Hematopoietic multipotent progenitor cell treated with erythropoietin and hydrocortisone succinate and interleukin-3 and kit ligand, for 4 days (in vitro differentiated cells): ENCODE results near the gene BCL2.
"Not testable (repeated sequence)": the region's sequence is repeated elsewhere in the genome, so short reads cannot be mapped to it uniquely, and the experiment has no call there.

Experiments used
- DNase-seq: peaks from one replicate; pipeline ENCODE4 v3.0.0-alpha.2; 2015

Gene BCL2

GRCh38 chr18:63198098-63198760 is 121.3 kb downstream of the BCL2 start:
- no peak for DNase-seq

DNA sequence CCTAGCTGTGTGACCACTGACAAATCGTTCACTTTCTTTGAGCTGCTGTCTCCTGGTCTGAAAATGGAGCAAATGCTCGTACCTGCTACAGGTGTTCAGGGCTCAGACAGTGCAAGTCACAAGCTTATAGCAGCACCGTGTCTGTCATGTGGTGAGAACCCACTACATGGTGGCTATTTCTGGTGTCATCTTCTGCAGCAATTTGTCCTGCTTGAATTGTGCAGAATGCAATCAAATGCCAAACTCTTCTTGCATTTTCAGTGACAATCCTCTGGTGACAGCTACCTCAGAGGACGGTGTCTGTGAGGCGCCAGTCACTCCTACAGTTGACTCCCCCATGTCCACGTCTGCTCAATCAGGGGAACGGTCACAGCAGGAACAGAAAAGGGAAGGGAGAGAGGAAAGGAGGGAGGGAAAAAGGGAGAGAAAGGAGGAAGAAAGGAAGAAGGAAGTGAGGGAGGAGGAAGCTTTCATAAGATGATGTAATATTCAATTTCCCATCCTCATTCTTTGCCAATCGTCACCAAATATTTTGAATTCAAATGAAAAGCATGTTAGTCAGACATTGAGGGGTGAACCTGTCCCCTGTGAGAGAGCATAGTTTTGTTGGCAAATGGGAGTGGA is 122.2 kb downstream of the BCL2 start:
- no peak for DNase-seq

DNA sequence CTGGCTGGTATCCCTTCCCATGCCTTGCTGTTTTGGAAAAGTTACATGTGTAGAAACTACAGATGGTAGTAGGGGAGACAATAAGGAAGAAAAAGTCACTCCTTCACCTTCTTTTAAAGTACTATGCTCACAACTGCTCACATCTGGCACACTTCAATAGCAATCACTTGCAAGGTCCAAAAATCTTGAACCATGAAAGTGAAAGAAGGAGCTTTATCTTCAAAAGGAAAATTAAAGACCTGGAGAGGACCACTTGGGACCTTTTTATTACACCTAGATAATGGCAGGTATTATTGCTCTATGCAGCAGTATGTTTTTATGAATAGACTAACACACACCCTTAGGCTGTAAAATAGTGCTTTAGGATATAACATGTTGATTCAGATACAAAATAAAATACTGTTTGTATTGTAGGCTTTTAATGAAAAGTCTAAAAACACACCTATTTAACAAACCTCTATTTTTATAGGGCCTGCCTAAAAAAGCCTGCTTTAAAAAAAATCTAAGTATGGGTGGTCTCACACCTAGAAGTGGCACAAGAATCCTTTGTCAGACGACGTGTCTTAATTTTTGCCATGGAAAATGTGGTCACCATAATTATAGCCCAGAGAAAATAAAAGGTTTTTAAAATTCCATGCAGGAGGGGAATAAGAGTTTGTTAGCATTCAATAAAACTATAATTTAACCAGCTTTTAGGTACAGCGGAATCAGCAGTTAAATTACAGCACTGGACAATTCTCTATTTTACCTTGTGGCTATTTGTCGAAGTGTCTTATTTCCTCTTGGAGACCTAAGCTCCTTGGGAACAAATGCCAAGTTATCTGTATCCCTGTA is 124.0 kb downstream of the BCL2 start:
- no peak for DNase-seq

DNA sequence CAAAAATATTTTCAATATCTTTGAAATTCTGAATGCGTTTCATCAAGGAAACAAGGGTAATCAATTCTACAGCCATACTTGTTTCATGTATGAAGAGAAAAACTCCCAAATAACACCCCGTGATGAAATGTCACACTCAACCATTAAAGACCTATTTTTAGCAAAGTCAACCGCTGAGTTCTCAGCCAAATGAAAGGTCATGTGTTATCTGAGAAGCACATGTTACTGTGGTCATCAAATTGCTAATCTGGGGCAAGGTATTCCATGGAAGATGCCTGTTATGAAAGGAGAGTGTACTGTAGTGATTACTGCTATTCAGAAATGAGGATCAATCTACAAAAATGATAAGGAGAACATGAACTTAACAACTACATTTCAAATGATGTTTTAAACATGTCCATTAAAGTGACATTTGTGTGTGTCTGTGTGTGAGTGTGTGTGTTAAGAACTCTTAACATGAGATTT is 126.7 kb downstream of the BCL2 start:
- DNase-seq: peak; percentile 74

- DNase-seq: peak; percentile 59
Observed at GRCh38 chr18:63192126-63192884, 127.3 kb downstream of the BCL2 start.

DNA sequence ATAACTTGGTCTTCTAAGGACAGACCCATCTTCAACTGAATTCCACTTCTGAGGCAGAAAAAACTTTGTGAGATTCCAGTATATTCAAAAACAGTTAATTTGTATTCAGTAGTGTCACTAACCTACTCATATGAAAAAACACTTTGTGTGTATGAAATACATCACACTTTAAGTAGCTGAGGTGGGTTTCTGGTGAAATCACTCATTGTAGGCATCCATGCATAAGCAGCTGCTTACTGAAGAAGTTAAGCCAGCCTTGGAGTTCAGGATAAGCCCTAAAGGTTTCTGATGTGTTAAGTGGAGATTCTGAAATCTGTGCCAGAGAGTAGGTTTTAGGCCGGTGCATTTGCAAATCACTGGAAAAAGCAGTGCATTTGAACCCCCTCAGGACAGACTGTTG is 128.2 kb downstream of the BCL2 start:
- DNase-seq: no peak

DNA sequence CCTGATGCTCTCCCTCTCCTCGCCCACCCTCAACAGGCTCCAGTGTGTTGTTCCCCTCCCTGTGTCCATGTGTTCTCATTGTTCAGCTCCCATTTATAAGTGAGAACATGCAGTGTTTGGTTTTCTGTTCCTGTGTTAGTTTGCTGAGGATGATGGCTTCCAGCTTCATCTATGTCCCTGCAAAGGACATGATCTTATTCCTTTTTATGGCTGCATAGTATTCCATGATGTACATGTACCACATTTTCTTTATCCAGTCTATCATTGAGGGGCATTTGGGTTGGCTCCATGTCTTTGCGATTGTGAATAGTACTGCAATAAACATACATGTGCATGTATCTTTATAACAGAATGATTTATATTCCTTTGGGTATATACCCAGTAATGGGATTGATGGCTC is 128.7 kb downstream of the BCL2 start:
- not testable (repeated sequence) for DNase-seq

- DNase-seq: no peak
Observed at GRCh38 chr18:63189817-63190216, 129.8 kb downstream of the BCL2 start.

- DNase-seq: no peak
Observed at GRCh38 chr18:63189041-63189440, 130.5 kb downstream of the BCL2 start.

GRCh38 chr18:63187791-63188460 is 131.6 kb downstream of the BCL2 start:
- DNase-seq: no peak

- no peak for DNase-seq
Observed at GRCh38 chr18:63187223-63187574, 132.4 kb downstream of the BCL2 start.

DNA sequence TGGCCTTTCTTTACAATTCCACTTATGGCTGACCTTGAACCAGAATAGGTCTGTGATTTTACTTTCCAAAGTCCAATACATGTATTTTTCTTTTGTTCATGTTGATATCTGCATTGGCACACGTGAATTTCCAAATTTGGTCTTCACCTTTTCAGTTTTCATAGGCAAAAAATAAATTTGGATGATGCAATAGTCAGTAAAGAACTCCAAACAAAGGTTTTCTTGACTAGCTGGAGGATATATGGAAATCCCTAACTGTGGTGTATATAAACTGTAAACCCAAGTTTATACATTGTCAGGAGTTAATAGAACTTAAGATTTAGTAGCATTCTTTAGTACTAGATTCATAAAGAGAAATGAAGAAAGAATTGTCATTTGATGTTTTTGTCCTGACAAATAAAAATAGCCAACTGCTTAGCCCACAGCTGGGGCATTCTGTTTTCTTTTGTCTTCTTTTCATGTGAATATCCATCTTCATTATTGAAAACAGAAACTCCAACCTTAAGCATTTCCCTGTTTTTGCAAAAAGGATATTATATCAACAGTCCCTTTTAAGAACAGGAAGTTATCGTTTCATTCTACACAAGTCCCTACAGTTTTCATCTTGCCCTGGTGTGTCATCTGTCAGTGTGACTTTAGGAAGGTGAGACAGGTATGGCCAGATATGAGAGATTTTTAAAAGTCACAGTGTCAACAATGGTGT is 132.9 kb downstream of the BCL2 start:
- DNase-seq: no peak

DNA sequence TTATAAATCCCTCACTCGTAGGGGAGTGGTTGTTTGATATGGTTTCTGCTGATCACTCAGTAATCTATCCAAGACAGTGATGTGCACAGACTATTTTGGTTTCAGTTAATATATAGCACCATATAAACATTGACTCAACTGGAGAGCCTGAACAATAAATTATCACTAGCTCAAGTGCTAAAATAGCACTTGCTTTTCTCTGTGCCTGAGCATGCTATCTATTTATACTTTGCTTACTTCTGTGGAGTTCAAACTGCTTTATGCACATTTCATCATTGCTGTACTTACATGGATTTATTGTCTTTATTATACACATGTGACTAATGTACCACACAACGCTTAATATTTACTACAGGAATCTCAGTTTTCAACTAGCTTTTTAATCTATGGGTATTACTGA is 133.6 kb downstream of the BCL2 start:
- DNase-seq: no peak

- no peak for DNase-seq
Observed at GRCh38 chr18:63183952-63184770, 135.4 kb downstream of the BCL2 start.

DNA sequence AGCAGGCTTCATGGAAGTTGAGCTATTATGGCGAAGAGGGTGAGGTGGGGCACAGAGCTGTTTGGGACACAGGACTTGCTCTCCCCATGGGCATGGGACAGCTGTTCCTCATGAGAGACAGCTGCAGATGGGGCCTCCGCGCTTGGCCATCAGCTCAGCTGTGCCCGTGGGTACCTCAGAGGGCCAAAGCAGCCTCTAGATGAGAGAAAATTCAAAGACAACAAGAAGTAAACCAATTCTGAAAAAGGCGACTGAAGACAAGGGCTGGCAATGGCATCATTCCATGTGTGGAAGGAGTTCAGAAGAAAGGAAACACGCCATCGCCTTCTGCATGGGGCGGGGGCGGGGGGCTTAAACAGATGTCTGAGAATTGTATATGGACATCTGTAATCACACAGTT is 136.2 kb downstream of the BCL2 start:
- DNase-seq: no peak

DNA sequence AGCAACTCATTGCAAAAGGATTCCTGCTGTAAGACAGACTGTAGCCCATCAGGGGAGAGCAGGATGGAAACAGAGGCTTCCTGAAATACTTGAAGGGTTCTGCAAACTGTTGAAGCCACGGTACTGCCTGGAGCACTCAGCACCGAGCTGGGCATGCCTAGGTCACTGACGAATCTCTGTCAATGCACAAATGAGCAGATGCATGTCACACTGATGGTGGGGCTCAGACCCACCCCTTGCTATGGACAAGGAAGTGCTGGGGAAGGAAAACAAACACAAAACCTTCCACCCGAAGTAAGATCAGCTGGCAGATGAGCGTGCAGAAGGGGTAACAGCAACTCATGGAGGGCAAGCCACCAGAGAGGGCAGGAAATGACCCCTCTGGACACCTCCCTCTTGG is 136.7 kb downstream of the BCL2 start:
- no peak for DNase-seq

GRCh38 chr18:63182310-63182772 is 137.2 kb downstream of the BCL2 start:
- no peak for DNase-seq

DNA sequence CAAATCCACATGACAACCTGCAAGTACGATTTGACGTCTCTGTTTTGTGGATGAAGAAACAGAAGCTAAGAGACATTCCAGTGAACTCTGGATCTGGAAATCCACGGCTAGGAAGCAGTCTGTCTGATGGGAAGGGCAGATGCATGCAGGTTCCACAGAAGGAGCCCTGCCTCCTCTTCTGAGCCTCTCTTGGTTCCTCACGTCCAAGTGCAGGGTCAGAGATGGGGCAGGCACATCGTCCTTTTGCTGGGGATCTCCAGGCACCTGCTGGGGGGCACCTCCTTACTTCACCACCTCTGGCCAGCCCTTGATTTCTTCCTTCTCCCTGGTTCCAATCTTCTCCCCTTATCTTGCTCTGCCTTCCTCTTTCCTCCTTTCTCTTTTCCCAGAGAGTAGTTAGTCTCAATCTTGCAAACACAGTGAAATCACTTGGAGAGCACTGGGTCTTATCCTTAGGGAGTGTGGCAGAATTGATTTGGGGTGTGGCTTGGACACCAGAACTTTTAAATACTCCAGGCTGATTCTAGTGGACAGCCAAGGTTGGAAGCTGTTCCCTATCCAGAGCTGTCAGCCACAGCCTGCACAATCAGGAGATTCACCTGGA is 137.8 kb downstream of the BCL2 start:
- no peak for DNase-seq

DNA sequence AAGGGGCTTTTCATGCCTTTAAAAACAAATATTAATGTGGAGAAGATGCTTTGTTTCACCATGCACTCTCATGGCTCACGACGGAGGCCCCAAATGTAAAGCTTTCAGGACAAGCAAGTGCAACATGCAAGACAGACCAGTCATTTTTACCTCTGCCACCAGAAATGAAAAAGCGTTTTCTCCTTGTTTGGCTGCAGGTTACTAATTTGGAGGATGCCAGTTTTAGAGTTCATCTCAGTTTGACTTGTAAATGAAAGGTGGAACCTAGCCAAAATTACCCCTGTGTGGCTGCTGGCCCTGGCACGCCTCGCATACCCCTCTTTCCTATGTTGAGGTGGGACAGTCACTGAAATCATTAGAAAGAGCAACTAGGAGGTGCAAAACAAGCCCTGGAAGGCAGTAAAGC is 138.6 kb downstream of the BCL2 start:
- no peak for DNase-seq

- DNase-seq: no peak
Observed at GRCh38 chr18:63180321-63180720, 139.2 kb downstream of the BCL2 start.

GRCh38 chr18:63179422-63179821 is 140.1 kb downstream of the BCL2 start:
- DNase-seq: no peak
